ENCODE measurements around the gene TBX3. TPM values are rescaled to one million over a fixed set of nuclear protein-coding genes. Genes with fewer than 3 reads are reported as not detected.

The TBX3 gene
- polyA plus RNA-seq, 2 donors = 1.7 to 3.1 TPM

DNA sequence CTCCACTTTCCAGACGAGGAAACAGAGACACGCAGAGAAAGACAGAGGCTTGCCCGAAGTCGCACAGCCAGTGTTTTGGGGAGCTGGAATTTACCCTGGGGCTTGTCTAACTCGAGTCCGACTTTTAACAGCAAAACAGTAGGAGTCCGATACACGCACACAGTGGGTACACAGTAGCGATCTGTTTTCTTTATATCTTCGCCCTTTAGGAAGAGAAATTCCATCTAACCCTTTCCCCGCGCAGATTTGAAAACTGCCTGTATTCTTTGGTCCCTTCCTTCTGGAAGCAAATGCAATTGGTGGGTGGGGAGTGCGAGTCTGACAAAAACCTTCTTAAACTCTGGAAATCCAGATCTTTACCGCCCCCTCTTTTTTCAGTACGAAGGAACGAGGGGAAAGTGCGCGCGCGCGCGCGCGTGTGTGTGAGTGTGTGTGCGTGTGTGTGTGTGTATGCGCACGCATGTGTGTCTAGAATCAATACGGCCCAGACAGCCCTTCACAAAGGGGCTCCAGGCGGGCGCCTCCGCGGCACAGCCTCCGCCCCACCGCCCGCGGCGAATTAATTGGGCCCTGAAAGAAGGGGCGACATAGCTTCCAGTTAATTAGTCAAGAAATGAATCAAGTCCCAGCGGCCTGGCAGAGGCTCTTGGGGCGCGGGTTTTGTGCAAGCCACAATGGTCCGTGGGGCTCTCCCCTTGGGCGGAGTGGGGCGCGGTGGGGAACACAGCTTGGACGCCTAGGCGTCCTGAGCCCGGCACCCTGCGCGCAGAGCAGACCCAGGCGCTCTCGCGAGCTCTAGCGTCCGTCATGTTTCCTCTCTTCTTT lies 14.0 kb upstream of the TBX3 start:
- no peak overlapping the region for H3K27ac ChIP-seq (ENCODE audit: low read depth in 2 of 2, low read length in 1 of 2)
- no peak overlapping the region for H3K4me3 ChIP-seq (ENCODE audit: low read depth in 1 of 2, low read length in 2 of 2)
- H3K4me1 ChIP-seq (ENCODE audit: control insufficient read depth in 2 of 2, insufficient read depth in 2 of 2, low read length in 1 of 2) = peaks cover 0 to 6% of the 10 kb centered on the region in 2 donors
- H3K9me3 ChIP-seq (ENCODE audit: control insufficient read depth in 2 of 2, insufficient read depth in 1 of 2, low read depth in 1 of 2, low read length in 1 of 2) = no peaks in the 10 kb centered on the region
- no peaks in the 10 kb centered on the region for H3K36me3 ChIP-seq (ENCODE audit: control insufficient read depth in 2 of 2, insufficient read depth in 2 of 2, low read length in 1 of 2)
- H3K27me3 ChIP-seq (ENCODE audit: control insufficient read depth in 1 of 2, insufficient read depth in 2 of 2, low read length in 2 of 2) = peaks cover 13 to 41% of the 10 kb centered on the region in 2 donors
- 8 to 10% methylated on average over 47 to 55 of the region's 55 CpGs for WGBS, 2 donors

DNA sequence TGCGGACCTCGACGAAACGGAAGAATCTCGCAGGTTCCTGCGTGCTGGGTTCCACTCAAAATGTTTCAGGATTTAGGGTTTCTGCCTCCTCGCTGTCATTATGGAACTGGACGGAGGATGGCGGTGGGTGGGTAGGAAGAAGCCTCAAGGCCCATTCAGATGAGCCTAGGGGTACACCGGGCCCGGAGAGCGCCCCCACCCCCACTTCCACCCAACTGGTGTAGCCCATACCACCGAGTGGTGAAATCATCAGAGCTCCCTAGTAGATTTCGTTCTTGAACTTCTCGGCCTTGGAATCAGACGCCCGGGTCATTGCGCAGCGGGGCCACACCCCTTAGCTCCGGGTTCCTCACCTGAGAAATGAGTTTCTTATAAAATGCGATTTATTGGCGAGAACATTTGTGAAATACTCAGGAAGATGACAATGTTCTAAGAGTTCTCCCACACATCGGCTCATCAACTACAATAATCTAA lies 13.3 kb upstream of the TBX3 start:
- no peak overlapping the region for H3K27ac ChIP-seq (ENCODE audit: low read depth in 2 of 2, low read length in 1 of 2)
- no peaks in the 10 kb centered on the region for H3K9me3 ChIP-seq (ENCODE audit: control insufficient read depth in 2 of 2, insufficient read depth in 1 of 2, low read depth in 1 of 2, low read length in 1 of 2)
- no peak overlapping the region for H3K4me3 ChIP-seq (ENCODE audit: low read depth in 1 of 2, low read length in 2 of 2)
- H3K4me1 ChIP-seq (ENCODE audit: control insufficient read depth in 2 of 2, insufficient read depth in 2 of 2, low read length in 1 of 2) = peaks cover 0 to 6% of the 10 kb centered on the region in 2 donors
- H3K36me3 ChIP-seq (ENCODE audit: control insufficient read depth in 2 of 2, insufficient read depth in 2 of 2, low read length in 1 of 2) = no peaks in the 10 kb centered on the region
- peaks cover 13 to 43% of the 10 kb centered on the region in 2 donors for H3K27me3 ChIP-seq (ENCODE audit: control insufficient read depth in 1 of 2, insufficient read depth in 2 of 2, low read length in 2 of 2)
- WGBS, 2 donors = 17 to 19% methylated on average over 23 of the region's 23 CpGs

DNA sequence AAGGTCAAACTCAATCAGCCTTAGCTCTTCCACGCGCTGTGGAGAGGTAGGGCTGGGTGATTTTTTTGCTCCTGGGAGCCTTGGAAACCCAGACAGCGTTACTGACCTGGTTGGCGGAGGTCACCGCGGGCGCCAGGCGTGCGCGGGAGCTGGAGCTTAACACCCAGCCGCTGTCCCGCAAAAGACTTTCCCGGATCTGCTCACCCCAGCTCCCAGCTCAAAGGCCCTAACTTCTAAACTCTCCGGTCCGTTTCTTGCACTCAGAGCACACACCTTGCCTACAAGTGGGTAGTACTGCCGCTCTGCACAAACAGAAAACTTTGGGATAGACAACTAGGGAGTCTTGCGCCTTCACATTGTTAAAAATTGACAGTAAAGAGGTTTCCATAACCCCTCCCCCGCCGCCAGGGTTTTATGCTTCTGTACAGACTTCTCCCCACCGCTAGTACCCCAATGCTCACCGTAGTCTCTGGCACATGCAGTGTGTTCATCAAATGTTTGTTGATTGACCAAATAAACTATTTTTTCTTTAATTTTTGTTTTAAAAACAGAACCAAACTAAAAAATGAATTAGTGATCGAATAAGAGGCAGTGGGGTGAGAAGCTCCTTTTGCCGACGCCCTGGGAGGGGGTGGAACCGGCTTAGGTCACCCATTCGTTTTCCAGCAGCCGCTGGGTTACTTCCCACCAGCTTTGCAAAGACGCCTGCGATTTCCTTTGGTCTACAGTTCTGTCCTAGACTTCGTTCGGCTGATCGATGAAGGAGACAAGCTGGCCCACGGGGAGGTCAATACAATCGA lies 12.7 kb upstream of the TBX3 start:
- WGBS, 2 donors = 18 to 33% methylated on average over 34 of the region's 34 CpGs
- peaks cover 0 to 6% of the 10 kb centered on the region in 2 donors for H3K4me1 ChIP-seq (ENCODE audit: control insufficient read depth in 2 of 2, insufficient read depth in 2 of 2, low read length in 1 of 2)
- H3K27ac ChIP-seq (ENCODE audit: low read depth in 2 of 2, low read length in 1 of 2) = no peak overlapping the region
- no peaks in the 10 kb centered on the region for H3K9me3 ChIP-seq (ENCODE audit: control insufficient read depth in 2 of 2, insufficient read depth in 1 of 2, low read depth in 1 of 2, low read length in 1 of 2)
- H3K4me3 ChIP-seq (ENCODE audit: low read depth in 1 of 2, low read length in 2 of 2) = no peak overlapping the region
- peaks cover 11 to 43% of the 10 kb centered on the region in 2 donors for H3K27me3 ChIP-seq (ENCODE audit: control insufficient read depth in 1 of 2, insufficient read depth in 2 of 2, low read length in 2 of 2)
- H3K36me3 ChIP-seq (ENCODE audit: control insufficient read depth in 2 of 2, insufficient read depth in 2 of 2, low read length in 1 of 2) = no peaks in the 10 kb centered on the region

DNA sequence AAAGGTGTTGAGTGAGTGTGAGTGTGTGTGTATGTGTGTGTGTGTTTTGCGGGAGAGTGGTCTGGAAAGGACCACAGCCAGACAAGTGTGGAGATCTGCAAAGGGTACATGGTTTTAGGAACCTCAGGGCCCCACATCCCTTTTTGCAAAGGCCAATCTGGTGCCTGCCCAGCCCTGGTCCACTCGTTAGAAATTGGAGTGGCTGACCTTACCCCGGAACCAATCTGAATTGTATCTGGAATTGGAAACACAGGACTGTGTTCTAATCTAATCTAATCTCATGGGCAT lies 11.3 kb upstream of the TBX3 start:
- 54 to 68% methylated on average over 3 of the region's 3 CpGs for WGBS, 2 donors
- Histone ChIP-seq H3K36me3 (ENCODE audit: control insufficient read depth in 2 of 2, insufficient read depth in 2 of 2, low read length in 1 of 2) (no peaks in the 10 kb centered on the region), H3K27me3 (ENCODE audit: control insufficient read depth in 1 of 2, insufficient read depth in 2 of 2, low read length in 2 of 2) (peaks cover 12 to 37% of the 10 kb centered on the region in 2 donors), H3K4me1 (ENCODE audit: control insufficient read depth in 2 of 2, insufficient read depth in 2 of 2, low read length in 1 of 2) (no peaks in the 10 kb centered on the region), H3K27ac (ENCODE audit: low read depth in 2 of 2, low read length in 1 of 2) (no peak overlapping the region), H3K9me3 (ENCODE audit: control insufficient read depth in 2 of 2, insufficient read depth in 1 of 2, low read depth in 1 of 2, low read length in 1 of 2) (no peaks in the 10 kb centered on the region), H3K4me3 (ENCODE audit: low read depth in 1 of 2, low read length in 2 of 2) (no peak overlapping the region)

DNA sequence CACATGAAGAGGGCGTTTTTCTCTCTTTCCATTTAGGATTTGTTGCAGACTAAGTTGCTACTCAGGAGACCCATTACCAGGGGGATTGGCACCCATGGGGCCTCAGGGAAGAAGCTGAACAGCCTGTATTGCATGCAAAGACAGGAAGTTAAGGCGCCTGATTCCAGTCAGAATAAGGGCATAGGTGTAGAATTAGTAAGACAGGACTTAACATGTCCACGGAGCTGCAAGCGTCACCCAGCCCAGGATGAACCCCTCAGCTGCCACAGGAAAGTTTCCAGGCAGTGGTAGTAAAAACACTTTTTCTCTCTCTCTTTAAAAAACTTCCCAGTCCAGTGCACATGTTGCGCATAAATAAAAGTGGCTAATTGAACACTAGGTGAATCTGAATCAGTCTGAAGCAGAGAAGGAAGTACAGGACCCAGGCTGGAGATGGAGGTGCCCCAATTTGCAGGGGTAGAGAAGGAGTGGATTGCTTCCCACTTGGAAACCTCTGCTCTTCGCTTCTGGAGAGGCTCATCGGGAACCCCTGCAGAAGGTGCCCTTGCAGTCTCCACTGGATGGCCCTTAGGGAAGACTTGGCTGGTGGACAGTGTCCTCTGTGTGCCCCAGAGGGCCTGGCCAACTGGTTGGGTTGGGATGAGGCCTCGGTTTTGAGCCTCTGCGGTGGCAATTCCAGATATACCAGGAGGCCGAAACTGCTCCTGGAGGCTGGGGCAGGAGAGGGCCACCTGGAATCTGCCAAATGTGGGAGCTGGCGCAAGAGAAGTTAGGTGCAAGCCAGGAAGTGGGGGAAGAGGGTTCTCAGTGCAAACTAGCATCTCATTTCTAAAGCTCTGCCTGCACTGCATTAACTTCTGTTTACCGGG lies 10.7 kb upstream of the TBX3 start:
- 50 to 61% methylated on average over 12 of the region's 12 CpGs for WGBS, 2 donors
- H3K27me3 ChIP-seq (ENCODE audit: control insufficient read depth in 1 of 2, insufficient read depth in 2 of 2, low read length in 2 of 2) = peaks cover 12 to 31% of the 10 kb centered on the region in 2 donors
- no peak overlapping the region for H3K4me3 ChIP-seq (ENCODE audit: low read depth in 1 of 2, low read length in 2 of 2)
- no peaks in the 10 kb centered on the region for H3K36me3 ChIP-seq (ENCODE audit: control insufficient read depth in 2 of 2, insufficient read depth in 2 of 2, low read length in 1 of 2)
- H3K4me1 ChIP-seq (ENCODE audit: control insufficient read depth in 2 of 2, insufficient read depth in 2 of 2, low read length in 1 of 2) = no peaks in the 10 kb centered on the region
- H3K9me3 ChIP-seq (ENCODE audit: control insufficient read depth in 2 of 2, insufficient read depth in 1 of 2, low read depth in 1 of 2, low read length in 1 of 2) = no peaks in the 10 kb centered on the region
- H3K27ac ChIP-seq (ENCODE audit: low read depth in 2 of 2, low read length in 1 of 2) = no peak overlapping the region

DNA sequence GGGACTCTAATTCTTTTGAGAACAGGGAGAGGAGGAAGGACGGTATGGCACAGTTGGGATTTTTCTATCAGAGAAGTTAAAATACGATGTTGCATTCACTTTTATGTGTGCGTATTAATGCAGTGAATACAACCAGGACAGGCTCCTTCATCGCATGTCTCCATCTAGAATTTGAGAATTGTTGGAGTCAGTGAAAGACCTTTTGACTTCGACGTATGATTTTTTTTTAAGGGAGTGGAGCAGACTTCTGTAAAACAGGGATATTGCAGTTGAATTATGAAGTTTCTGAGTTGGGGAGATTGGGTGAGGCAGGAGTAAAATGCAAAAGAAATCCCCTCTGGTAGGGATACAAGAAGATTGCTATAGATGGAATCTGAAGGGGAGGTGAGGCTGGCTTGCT lies 9.6 kb upstream of the TBX3 start:
- Histone ChIP-seq H3K27me3 (ENCODE audit: control insufficient read depth in 1 of 2, insufficient read depth in 2 of 2, low read length in 2 of 2) (peaks cover 12 to 23% of the 10 kb centered on the region in 2 donors), H3K27ac (ENCODE audit: low read depth in 2 of 2, low read length in 1 of 2) (no peak overlapping the region)

DNA sequence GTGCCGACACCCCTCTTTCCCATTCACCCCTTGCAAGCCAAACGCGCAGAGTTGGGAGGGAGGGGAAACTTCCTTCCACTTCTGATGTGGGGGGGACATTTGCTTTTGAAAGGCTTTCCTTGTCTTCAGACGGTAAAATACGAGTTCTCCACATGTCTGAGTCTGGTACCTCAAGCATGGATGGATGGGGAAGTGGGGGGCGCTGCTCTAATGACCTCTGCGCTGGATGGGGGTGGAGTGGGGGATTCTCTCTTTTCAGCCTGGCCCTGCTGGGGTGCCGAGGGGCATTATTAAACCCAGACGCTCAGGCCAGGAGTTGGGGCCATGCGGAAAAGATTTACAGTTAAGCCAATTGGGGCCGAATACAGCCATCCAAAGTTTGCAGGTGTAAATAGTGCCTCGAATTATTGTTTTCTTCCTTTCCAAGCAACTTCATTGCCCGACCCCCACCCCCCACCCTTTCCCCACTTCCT lies 9.1 kb upstream of the TBX3 start:
- H3K27me3 ChIP-seq (ENCODE audit: control insufficient read depth in 1 of 2, insufficient read depth in 2 of 2, low read length in 2 of 2) = peaks cover 12 to 26% of the 10 kb centered on the region in 2 donors
- peak overlapping the region in 1 of 2 donors; percentile 28 for H3K4me3 ChIP-seq (ENCODE audit: low read depth in 1 of 2, low read length in 2 of 2)
- no peaks in the 10 kb centered on the region for H3K9me3 ChIP-seq (ENCODE audit: control insufficient read depth in 2 of 2, insufficient read depth in 1 of 2, low read depth in 1 of 2, low read length in 1 of 2)
- H3K4me1 ChIP-seq (ENCODE audit: control insufficient read depth in 2 of 2, insufficient read depth in 2 of 2, low read length in 1 of 2) = no peaks in the 10 kb centered on the region
- no peaks in the 10 kb centered on the region for H3K36me3 ChIP-seq (ENCODE audit: control insufficient read depth in 2 of 2, insufficient read depth in 2 of 2, low read length in 1 of 2)
- H3K27ac ChIP-seq (ENCODE audit: low read depth in 2 of 2, low read length in 1 of 2) = no peak overlapping the region
- 8 to 12% methylated on average over 13 of the region's 13 CpGs for WGBS, 2 donors

More for the DNA sequence above, 9.6 kb upstream of the TBX3 start:
- Histone ChIP-seq H3K9me3 (ENCODE audit: control insufficient read depth in 2 of 2, insufficient read depth in 1 of 2, low read depth in 1 of 2, low read length in 1 of 2) (no peaks in the 10 kb centered on the region), H3K4me3 (ENCODE audit: low read depth in 1 of 2, low read length in 2 of 2) (no peak overlapping the region), H3K4me1 (ENCODE audit: control insufficient read depth in 2 of 2, insufficient read depth in 2 of 2, low read length in 1 of 2) (no peaks in the 10 kb centered on the region), H3K36me3 (ENCODE audit: control insufficient read depth in 2 of 2, insufficient read depth in 2 of 2, low read length in 1 of 2) (no peaks in the 10 kb centered on the region)
- WGBS, 2 donors = 35 to 51% methylated on average over 6 of the region's 6 CpGs

DNA sequence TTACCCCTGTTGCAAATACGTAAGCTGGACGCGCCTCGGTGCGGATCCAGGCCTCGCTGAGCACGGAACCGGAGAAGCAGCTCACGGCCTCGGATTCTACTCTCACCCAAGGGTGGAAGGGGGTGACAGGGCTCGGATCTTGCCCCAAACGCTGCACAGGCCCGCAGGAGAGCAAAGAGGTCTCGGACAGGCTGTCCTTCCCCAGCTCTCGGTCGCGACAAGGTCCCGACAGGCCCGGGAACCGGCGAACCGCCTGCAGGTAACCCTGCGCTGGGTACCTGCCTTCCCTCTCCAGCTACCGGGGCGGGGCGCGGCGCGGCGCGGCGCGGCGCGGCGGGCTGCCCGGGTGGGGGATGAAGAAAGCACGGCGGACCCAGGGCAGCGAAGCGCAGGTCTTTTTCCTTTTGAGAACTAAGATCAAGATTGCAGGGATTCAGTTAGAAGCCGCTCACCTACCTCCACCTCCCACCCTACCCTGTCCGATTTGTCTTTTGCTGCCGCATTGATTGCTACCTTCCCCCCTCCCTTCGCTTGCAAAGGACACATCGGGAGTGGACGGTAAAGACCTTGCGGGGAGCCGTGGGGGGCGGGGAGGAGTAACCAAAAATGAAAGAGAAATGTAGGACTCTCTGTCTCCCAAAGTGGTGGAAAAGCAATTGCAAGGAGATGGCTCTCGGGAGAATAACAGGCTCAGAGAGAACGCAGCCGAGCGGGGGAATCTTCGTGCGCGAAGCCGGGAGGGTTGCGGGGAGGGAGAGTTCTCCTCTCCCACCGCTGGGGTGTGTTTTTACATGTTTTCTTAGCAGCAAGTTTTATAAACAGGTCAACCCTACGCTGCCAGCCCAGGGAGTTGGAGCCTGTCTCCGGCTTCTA lies 8.4 kb upstream of the TBX3 start:
- Histone ChIP-seq H3K27ac (ENCODE audit: low read depth in 2 of 2, low read length in 1 of 2) (no peak overlapping the region), H3K4me3 (ENCODE audit: low read depth in 1 of 2, low read length in 2 of 2) (peak overlapping the region; percentile 19 to 28), H3K4me1 (ENCODE audit: control insufficient read depth in 2 of 2, insufficient read depth in 2 of 2, low read length in 1 of 2) (no peaks in the 10 kb centered on the region), H3K9me3 (ENCODE audit: control insufficient read depth in 2 of 2, insufficient read depth in 1 of 2, low read depth in 1 of 2, low read length in 1 of 2) (no peaks in the 10 kb centered on the region), H3K36me3 (ENCODE audit: control insufficient read depth in 2 of 2, insufficient read depth in 2 of 2, low read length in 1 of 2) (no peaks in the 10 kb centered on the region), H3K27me3 (ENCODE audit: control insufficient read depth in 1 of 2, insufficient read depth in 2 of 2, low read length in 2 of 2) (peaks cover 12 to 22% of the 10 kb centered on the region in 2 donors)
- 12 to 17% methylated on average over 52 to 62 of the region's 62 CpGs for WGBS, 2 donors

Data from esophagus (tissue), 2 donors.